T-helper 2 cell treated with Interferon-gamma antibody and Interleukin-4, amounts not matched to agents 100 ng/mL and 5 ng/mL, for 36 hours (primary cell): ENCODE results near the gene LAT. TPM values are rescaled to one million over a fixed set of nuclear protein-coding genes. Genes with fewer than 3 reads are reported as not detected.
"Not testable (repeated sequence)": the region's sequence is repeated elsewhere in the genome, so short reads cannot be mapped to it uniquely, and the experiment has no call there.

ENCODE experiments used
- intact Hi-C: fragments of 100-400 bp; cut with micrococcal nuclease; formaldehyde crosslinking; loops from one replicate; pipeline ENCODE4 v1.15.1; 2023
- total RNA-seq: library from RNA; stranded (reverse); gene quantifications from 2 replicates; pipeline ENCODE4 v1.2.3, GENCODE V29; 2022

LAT gene
- total RNA-seq, 1 donor from 2014 or later, result 373 TPM

DNA sequence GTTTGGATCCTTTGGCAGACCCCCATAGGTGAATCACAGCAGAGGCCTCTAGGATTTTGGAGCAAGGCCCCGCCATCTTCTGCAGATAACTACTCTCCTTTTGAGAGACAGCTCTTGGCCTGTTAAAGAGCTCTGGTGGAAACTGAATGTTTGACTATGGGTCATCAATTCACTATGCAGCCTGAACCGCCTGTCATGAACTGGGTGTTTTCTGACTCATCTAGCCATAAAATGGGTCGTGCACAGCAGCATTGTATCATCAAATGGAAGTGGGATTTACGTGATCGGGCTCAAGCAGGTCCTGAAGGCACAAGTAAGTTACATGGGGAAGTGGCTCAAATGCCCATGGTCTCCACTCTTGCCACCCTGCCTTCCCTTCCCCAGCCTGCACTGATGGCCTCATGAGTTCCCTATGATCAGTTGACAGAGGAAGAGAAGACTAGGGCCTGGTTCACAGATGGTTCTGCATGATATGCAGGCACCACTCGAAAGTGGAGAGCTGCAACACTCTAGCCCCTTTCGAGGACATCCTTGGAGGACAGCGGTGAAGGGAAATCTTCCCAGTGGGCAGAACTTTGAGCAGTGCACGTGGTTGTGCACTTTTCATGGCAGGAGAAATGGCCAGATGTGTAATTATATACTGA lies 19.8 kb downstream of the LAT start:
- intact Hi-C loops, result not testable (repeated sequence)

DNA sequence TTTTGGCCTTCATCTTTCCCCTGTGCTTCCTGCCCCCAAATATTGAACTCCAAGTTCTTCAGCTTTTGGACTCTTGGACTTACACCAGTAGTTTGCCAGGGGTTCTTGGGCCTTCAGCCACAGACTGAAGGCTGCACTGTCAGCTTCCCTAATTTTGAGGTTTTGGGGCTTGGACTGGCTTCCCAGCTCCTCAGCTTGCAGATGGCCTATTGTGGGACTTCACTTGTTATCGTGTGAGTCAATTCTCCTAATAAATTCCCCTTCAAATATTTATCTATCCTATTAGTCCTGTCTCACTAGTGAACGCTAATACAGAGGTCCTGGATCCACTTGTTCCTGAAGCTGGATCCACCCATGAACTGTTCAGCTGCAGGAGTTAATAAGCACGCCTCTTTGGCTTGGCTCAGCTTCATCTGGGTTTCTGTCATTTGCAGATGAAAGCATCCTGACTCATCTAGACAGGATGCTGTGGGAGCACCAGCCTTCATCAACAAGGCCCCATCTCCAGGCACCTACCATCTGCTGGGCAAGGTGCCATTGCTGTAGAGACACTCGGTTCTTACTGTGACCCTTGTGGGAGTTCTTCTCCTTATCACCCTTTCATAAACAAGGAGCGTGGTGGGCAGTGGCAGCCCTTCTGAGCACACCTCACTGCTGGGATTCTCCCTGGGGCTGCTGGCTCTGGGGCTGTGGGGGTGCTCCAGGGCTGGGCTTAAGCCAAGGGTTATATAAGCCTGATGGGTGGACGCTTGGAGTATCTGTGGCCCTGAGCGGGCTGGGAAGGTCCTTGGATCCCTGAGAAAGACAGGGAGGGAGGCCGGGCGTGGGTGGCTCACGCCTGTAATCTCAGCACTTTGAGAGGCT lies 23.1 kb downstream of the LAT start:
- intact Hi-C loops, result loop anchor here (2.0 kb wide), 1 partner anchor 23 kb away; the partner anchor contains the start of gene LAT

DNA sequence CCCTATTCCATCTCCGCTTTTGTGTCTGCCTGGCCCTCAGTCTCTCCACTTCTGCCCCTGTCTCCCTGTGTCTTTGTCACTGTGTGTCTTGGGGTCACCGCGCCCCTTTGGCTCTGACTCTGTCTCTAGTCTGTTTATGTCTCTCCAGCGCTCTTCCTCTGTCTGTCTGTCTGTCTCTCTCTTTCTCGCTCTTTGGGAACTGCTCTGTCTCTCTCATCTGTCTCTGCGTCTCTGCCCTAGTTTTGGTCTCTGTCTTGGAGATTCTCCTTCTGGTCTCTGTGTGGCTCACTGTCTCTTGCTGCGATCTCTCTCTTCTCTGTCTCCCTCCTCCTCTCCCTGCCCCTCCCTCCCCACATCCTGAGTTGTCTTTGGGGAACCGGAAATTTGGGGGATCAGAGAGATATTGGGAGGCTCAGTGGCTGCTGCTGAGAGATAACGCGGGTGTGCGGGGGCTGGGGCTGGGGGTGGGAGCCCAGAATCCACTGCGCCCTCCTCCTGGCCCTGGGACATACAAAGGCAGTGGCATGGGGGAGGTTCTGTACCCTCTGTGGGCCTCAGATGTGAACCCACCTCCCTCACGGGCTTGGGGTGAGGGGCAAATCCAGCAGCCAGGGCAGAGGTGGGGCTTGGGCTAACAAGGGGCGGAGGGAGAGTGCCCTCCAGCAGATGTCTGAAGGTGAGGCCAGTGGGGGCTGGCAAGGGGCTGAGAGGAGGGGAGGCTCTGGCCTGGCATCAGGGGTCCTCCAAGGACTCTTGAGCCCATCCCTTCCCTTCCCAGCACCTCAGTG lies 24.4 kb downstream of the LAT start:
- intact Hi-C loops, result loop anchor here (2.0 kb wide), 1 partner anchor 24 kb away; the partner anchor contains the start of gene LAT

DNA sequence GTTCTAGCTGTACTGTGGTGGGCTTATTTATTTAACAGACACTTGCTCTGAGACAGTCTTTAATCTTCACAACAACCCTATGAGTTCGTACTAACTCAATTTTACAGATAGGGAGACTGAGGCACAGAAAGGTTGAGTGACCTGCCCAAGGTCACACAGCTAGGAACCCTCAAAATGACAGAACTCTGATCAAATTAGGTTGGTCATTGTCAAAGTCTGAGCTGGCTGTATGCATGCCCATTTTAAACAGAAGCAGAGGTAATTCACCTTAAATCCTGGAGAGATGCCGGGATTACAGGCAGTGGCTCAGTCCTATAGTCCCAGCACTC lies 24.9 kb downstream of the LAT start:
- intact Hi-C loops, result loop anchor here (2.0 kb wide), 1 partner anchor 25 kb away; the partner anchor contains the start of gene LAT

DNA sequence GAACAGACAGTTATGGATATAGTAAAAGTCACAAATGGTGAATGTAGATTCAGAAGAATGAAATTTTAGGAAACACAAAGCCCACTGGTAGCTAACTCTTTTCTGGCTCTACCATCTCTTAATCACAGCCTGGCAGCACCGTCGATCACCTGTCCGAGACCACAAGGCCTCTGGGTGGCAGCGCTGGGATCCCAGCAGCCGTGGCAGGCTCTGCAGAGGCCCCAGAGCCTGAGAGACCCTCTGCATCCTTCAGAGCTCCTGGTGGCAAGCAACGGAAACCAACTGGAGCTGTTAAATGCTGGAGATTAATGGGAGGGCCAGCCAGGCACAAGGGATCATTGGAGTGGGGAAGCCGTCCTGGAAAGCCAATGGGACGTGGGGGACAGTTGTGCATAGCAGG lies 26.3 kb downstream of the LAT start:
- intact Hi-C loops, result no loop called here

DNA sequence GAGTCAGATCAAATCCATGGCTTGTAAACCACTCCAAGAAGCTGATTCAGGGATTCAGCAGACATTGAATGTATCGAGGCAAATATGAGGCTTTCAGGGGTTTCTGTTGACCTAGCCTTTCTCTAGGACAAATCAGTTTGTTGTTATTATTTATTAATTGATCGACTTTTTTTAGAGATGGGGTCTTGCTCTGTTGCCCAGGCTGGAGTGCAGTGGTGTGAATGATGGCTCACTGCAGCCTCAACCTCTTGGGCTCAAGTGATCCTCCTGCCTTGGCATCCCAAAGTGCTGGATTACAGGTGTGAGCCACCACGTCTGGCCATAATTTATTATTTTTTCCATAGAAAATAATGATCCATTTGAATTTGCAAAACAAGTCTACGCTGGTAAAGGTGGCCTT lies 27.0 kb downstream of the LAT start:
- intact Hi-C loops, result no loop called here

DNA sequence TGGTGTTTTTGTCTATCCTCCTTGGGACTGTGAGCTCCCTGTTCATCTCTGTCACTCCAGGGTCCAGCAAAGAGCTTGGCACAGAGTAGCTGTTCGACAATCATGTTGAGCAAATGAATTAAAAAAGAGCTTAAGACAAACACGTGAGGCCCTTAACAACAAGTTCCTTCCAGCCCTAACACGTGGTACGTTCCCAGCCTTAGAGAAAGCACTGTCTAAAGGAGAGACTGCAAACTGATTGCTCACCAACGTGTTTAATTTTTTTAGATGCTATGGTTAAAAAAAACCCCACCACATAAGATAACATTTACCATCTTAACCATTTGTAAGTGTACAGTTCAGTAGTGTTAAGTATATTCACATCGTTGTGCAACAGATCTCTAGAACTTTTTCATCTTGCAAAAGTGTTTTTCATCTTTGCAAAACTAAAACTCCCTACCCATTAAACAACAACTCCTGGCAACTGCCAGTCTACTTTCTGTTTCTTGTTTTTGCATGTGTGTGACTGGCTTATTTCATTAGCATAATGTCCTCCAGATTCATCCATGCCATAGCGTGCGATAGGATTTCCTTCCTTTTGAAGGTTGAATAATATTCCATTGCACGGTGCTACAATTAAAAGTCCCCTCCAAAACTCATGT lies 28.2 kb downstream of the LAT start:
- intact Hi-C loops, result no loop called here

DNA sequence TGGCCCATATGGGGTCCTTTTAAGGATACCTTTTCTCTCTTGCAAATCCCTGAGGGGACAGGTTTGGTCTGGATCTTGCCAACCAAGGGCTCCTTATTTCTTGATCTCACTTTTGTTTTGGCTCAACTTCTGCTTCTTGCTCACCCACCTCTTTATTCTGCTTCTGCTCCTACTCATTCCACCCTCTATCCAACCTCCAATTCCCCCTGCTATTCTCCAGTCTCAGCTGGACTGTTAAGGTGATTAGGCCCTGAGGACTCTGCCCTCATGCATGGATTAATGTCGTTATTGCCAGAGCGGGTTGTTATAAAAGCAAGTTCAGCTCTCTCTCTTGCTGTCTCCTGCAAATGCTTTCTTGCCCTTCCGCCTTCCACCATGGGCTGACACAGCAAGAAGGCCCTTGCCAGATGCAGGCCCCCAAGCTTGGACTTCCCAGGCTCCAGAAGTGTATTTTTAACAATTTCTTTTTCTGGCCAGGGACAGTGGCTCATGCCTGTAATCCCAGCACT lies 29.8 kb downstream of the LAT start:
- intact Hi-C loops, result no loop called here

DNA sequence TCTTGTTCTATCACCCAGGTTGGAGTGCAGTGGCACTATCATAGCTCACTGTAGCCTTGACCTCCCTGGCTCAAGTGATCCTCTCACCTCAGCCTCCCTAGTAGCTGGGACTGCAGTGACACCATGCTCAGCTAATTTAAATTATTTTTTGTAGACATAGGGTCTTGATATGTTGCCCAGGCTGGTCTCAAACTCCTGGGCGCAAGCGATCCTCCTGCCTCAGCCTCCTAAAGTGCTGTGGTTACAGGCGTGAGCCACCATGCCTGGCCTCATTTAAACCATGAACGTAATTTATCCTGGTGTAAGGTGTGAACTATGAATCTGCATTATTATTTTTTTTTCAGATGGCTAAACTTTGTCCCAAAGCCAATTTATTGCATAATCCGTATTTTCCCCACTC lies 37.3 kb downstream of the LAT start:
- intact Hi-C loops, result no loop called here

DNA sequence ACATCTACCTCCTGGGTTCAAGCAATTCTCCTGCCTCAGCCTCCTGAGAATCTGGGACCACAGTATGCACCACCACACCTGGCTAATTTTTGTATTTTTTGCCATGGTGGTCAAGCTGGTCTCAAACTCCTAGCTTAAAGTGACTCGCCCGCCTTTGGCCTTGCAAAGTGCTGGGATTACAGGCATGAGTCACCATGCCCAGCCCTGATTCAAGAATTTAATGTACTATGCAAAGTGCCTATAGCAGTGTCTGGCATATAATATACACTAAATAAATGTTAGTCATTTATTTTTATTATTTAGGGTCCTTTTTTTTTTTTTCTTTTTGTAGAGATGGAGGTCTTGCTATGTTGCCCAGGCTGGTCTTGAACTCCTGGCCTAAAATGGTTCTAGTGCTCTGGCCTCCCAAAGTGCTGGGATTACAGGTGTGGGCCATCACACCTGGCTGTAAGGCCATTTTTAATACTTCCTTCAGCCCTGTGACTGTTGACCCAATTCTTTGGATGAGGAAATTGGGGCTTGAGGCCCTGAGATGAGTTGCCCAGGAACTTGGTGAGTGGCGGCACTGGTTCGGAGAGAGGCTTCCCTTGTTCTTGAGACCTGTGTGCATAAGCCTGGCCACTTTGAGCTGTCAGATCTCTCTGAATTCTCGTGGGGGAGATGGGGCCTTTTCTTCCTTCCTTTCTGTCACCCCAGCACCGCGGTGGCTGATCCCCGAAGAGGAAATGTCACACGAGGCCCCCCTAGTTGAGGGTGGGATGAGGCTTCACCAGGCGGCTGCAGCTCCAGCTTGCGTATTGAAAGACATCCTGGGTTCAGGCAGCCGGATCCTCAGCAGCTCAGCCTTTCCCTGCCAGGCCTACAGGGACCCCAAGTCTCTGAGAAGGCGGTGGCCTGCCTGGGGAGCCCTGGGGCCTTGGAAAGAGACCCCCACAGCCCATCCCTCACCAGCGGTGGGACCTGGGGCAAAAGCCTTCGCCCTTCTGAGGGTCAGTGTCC lies 38.7 kb downstream of the LAT start:
- intact Hi-C loops, result no loop called here

DNA sequence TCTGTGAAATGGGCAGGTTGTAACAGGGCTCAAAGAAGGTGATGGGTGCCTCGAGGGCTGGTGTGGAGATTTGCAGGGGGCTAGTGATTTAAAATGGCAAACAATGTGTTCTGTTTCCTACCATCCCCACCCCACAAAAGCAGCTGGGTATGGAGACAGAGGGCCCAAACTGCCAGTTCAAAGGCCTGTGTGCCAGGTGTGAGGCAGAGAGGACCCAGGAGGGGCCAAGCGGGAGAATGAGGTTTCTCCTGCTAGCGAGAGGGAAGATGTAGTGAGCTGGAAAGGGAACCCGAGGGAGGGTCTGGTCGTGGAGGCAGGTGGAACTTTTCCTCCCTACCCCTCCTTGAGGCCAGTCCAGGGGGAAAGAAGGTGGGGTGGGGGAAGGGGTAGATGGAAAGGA lies 39.4 kb downstream of the LAT start:
- intact Hi-C loops, result no loop called here

DNA sequence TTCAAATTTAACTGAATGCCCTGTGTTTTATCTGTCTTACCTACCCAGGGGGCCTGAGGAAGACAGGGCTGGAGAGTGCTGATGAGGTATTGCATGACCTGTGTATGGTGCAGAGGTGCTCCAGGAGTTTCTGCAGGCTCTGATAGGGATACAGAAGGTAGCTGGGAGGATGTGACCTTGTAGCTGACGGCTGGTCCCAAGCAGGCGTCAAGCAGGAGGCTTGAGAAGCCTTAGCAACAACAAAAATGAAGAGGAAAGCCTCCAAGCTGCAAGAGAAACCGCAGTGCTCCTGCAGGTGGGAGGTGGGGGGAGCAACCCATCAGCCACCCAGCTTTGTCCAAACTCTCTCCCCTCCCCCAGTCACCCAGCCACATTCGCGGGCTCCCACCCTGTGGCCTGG lies 40.4 kb downstream of the LAT start:
- intact Hi-C loops, result no loop called here

DNA sequence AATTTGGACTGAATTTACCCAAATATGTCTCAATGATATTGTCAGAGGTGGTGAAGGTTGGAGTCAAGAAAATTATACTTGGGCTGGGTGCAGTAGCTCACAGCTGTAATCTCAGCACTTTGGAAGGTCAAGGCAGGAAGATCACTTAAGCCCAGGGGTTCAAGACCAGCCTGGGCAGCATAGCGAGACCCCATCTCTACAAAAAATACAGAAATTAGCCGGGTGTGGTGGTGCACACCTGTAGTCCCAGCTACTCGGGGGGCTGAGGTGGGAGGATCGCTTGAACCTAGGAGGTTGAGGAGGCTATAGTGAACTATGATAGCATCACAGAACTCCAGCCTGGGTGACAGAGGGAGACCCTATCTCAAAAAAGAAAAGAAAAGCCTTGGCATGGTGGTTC lies 40.9 kb downstream of the LAT start:
- intact Hi-C loops, result no loop called here

DNA sequence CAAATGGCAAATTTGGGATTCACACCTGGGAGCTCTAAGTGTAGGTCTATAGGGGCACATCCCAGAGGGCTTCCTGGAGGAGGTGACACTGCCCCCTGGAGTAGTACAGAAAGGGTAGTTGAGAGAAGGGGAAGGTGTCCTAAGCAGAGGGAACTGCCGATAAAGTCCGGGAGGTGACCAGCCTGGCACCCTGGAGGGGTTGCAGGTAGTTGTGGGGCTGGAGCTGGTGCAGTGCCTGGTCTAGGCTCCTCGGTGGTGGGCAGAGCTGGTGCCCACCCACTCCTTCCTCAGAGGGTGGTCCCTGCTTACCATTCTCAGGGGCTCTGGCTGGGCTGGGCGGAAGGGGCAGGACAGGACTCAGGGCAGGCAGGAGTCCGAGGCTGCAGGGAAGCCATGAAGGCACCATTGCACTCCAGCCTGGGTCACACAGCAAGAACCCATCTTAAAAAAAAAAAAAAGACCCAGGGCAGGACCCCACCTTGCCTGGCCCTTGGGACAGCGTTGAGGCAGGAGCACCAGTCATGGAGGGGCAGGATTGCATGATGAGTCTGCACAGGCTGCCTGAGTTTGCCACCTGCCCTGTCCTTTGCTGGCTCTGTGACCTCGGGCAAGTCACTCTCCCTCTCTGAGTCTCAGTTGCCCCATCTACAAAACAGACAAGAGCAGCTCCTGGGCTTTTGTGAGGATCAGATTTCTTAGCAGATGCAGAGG lies 43.8 kb downstream of the LAT start:
- intact Hi-C loops, result no loop called here

DNA sequence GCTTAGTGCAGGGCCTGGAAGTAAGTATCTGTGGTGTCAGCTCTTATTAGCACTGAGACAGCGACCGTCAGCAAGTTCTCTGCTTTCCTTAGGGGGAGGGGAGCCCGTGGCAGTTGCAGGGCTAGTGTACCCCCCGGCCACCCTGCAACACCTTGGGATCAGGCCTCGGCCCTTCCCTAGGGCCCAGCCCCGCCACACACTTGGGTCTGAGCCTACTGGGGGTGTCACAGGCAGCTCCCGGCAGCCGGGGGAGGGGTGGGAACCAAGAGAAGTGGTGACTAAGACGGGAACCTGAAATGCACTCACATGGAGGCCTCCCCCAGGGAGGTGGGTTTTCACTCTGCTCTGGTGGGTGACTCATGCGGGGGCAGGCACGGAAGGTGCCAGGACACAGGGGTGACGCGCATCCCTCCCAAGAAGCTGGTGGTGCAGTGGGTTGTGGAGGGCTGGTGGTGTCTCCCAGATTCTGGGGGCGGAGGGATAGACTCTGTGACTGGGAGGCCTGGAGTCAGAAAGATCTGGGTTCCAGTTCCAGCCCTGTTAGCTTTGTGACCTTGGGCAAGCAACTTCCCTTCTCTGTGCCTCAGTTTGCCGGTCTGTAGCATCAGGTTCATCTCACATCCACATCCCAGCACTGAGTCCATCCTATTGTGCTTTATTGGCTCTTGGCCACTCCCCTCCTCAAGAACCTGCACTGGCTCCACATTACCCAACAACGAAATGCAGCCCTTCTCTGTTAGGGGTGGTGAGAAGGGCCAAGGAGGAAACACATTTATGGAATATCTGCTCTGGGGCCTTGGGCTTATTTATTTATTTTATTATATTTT lies 44.5 kb downstream of the LAT start:
- intact Hi-C loops, result no loop called here

DNA sequence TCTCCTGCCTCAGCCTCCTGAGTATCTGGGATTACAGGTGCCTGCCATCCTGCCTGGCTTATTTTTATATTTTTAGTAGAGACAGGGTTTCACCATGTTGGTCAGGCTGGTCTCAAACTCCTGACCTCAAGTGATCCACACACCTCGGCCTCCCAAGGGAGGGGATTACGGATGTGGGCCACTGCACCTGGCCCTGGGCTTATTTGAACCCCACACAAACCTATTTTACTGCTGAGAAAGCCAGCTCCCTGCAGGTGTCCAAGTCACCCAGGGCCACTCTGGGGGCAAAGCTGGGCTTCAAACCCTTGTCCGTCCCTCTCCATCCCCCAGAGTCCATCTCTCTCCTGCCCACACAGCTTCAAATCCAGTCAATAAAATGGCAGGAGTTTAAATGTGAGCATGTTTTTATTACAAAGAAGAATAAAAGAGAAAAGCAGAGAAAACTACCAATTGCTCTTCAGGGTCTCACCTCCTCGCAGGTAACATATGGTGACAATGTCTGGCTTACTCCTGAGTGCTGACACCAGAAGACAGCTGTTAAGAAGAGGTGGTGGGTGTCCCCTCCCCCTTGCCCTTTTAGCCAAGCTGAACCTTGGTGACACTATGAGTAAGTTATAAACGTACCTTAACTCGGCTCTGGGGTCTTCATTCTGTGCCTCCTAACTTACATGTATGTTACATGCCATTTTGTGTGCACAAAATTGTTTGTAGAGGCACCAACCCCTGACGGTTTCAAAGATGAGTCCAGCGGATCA lies 45.4 kb downstream of the LAT start:
- intact Hi-C loops, result no loop called here
